Transverse colon (tissue), 4 donors: ENCODE data around the gene BCL11A. TPM values are rescaled to one million over a fixed set of nuclear protein-coding genes. Genes with fewer than 3 reads are reported as not detected.
A peak's percentile ranks its signal among the peaks of the same experiment; 100 is the strongest.

Source experiments
- DNase-seq: peaks from one replicate; pipeline ENCODE4 v3.0.0-alpha.2; 2019
- H3K27ac ChIP-seq, 4 donors: fragments of 200-600 bp; sonication (generic); 2 replicates each; pipeline ENCODE4 v1.5.1; 2016 to 2018; ENCODE audit warnings: inconsistent platforms in 4 of 4
- H3K27me3 ChIP-seq: fragments of 200-600 bp; sonication (generic); 2 replicates; pipeline ENCODE4 v1.5.1; 2017; ENCODE audit warnings: inconsistent platforms
- H3K36me3 ChIP-seq, 4 donors: fragments of 200-600 bp; sonication (generic); 2 replicates each; pipeline ENCODE4 v1.5.1; 2017 to 2019; ENCODE audit warnings: inconsistent platforms in 4 of 4
- H3K4me1 ChIP-seq, 4 donors: fragments of 200-600 bp; sonication (generic); 2 replicates each; pipeline ENCODE4 v1.5.1; 2017 to 2020; ENCODE audit warnings: inconsistent platforms in 4 of 4
- H3K4me3 ChIP-seq, 4 donors: fragments of 200-600 bp; sonication (generic); 1 replicate in 1 of 4; 2 replicates in 3 of 4; pipeline versions ENCODE4 v1.5.1 to v1.6.1; 2017 to 2019; ENCODE audit warnings: inconsistent platforms in 4 of 4
- H3K9me3 ChIP-seq, 2 donors: fragments of 200-600 bp; sonication (generic); 2 replicates each; pipeline ENCODE4 v1.5.1; 2017 to 2019; ENCODE audit warnings: inconsistent platforms in 2 of 2
- EP300 ChIP-seq: sonication (generic); formaldehyde crosslinking; IDR thresholded peaks from one replicate; pipeline ENCODE4 v1.6.1; 2017; ENCODE audit warnings: antibody characterized with exemption, low read depth
- POLR2A ChIP-seq: fragments of 450-650 bp; IDR thresholded peaks from one replicate; pipeline ENCODE4 v1.6.1; 2016; ENCODE audit warnings: antibody characterized with exemption, mild to moderate bottlenecking, moderate library complexity
- POLR2AphosphoS5 ChIP-seq, 3 donors: sonication (generic); formaldehyde crosslinking; IDR thresholded peaks; one replicate each; pipeline ENCODE4 v1.6.1; 2016; ENCODE audit warnings: antibody characterized with exemption in 3 of 3
- WGBS, 2 donors: methylation state at CpG; one replicate each; pipeline ENCODE4 v1.1.5; 2018; ENCODE audit warnings: low coverage in 1 of 2; 5-methylcytosine and 5-hydroxymethylcytosine counted together
- in situ Hi-C, 4 donors: fragments of 200-750 bp; cut with MboI; loops; one replicate each; pipeline versions ENCODE4 v1.15.0 to v1.15.1; 2017; ENCODE audit warnings: low sequenced_read_pairs in 3 of 4, low pct_ligation_motif_present in 1 of 4, low pct_unique_long_range_greater_than_20kb in 1 of 4
- intact Hi-C: fragments of 100-400 bp; cut with DNase I; formaldehyde crosslinking; loops from one replicate; pipeline ENCODE4 v1.15.1; 2023; ENCODE audit warnings: low total_unique reads
- total RNA-seq, 4 donors: library from RNA; depleted of rRNA; stranded (reverse); fragments of >200 nt; gene quantifications; one replicate each; pipeline ENCODE4 v1.1.0, GENCODE V29; 2016
- TF ChIP-seq, protein P1 (sequence below), 5 experiments: fragments of 200-600 bp in 3 of 5; fragments of 450-650 bp in 2 of 5; sonication (generic) in 3 of 5; IDR thresholded peaks; 1 replicate in 2 of 5; 2 replicates in 3 of 5; pipeline ENCODE4 v1.5.1; 2016 to 2017; ENCODE audit warnings: antibody characterized with exemption in 5 of 5, inconsistent platforms in 3 of 5, mild to moderate bottlenecking in 2 of 5, moderate library complexity in 1 of 5

Gene BCL11A
- total RNA-seq, 4 donors from 2014 or later: 11.3 to 38.1 (median 19.9) TPM

DNA sequence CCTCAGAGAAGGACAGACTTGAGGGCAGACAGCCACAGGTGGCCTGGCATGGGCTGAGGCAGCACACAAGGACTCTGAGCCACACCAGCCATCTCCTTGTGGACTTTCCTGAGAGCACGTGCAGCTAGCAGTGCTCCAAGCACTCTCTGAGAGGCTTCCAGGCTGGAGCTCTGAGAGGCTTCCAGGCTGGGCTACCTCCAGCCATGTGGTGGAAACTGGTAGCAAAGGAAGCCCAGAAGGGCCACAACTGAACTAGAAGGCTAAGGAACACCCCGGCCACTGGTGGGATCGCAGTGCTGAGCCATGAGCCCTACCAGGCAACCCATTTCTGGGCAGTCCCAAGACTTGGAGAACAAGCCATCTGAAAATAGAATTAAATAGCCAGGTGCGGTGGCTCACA is 39.5 kb downstream of the BCL11A start:
- WGBS, 2 donors: 87% methylated on average over 4 of the region's 4 CpGs; no CpG with 5 or more reads in 1 of the 2 donors
- Histone ChIP-seq H3K4me1 (peaks cover 27 to 64% (median 58%) of the 10 kb centered on the region in 4 donors), H3K4me3 (no peak overlapping the region), H3K27me3 (no peaks in the 10 kb centered on the region), H3K36me3 (no peaks in the 10 kb centered on the region), H3K9me3 (no peaks in the 10 kb centered on the region), H3K27ac (peak overlapping the region; percentile 47 to 76 (median 60))
- intact Hi-C loops: no loop called here
- no peak for DNase-seq
- in situ Hi-C loops: no loop called here
- TF ChIP-seq, protein P1, sequence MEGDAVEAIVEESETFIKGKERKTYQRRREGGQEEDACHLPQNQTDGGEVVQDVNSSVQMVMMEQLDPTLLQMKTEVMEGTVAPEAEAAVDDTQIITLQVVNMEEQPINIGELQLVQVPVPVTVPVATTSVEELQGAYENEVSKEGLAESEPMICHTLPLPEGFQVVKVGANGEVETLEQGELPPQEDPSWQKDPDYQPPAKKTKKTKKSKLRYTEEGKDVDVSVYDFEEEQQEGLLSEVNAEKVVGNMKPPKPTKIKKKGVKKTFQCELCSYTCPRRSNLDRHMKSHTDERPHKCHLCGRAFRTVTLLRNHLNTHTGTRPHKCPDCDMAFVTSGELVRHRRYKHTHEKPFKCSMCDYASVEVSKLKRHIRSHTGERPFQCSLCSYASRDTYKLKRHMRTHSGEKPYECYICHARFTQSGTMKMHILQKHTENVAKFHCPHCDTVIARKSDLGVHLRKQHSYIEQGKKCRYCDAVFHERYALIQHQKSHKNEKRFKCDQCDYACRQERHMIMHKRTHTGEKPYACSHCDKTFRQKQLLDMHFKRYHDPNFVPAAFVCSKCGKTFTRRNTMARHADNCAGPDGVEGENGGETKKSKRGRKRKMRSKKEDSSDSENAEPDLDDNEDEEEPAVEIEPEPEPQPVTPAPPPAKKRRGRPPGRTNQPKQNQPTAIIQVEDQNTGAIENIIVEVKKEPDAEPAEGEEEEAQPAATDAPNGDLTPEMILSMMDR (IDR thresholded peaks at IDR 0.05): no peak
- no peak for TF ChIP-seq EP300

DNA sequence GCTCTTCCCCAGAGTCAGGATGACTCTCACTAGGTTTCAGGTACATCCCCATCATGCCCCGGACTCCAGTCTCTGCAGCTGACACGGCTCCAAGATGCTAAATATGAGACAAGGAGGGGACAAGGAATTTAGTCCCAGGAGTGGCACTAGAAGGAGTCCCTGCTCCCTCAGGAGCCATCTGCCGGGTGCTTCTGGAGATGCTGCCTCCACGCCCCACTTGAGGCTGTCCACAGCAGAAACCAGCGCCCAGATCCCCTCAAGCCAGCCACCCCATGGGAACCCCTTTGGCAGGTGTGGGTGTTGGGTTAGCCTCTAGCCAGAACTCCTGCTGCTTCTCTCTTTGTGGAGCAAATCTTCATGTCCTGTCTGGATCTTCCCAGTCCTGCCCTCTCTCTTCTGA is 40.3 kb downstream of the BCL11A start:
- H3K27ac ChIP-seq: peak overlapping the region; percentile 37 to 76 (median 56)
- intact Hi-C loops (no loop called here), in situ Hi-C loops (no loop called here)

DNA sequence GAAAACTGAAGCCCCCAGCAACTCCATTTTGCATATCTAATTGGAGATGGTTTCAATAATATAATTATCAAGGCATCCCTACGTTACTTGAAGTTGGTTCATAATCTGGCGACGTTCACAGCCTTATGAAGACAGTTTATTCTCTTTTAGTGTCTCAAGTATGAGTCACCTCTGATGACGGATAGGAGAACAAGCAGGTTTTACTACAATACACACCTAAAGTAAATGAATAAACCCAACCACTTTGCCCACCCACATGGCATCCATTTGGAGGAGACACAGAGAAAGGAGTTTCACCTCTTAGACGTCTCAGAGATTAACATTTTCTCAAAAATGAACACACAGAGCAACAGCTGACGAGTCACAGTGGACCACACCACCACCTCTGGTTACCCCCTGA is 40.8 kb downstream of the BCL11A start:
- Histone ChIP-seq H3K4me3 (no peak overlapping the region), H3K36me3 (no peaks in the 10 kb centered on the region), H3K4me1 (peaks cover 40 to 70% (median 64%) of the 10 kb centered on the region in 4 donors), H3K27me3 (no peaks in the 10 kb centered on the region), H3K9me3 (no peaks in the 10 kb centered on the region), H3K27ac (peak overlapping the region; percentile 61 to 76 (median 65))
- in situ Hi-C loops: no loop called here
- DNase-seq: no peak
- TF ChIP-seq EP300 (no peak), POLR2AphosphoS5 (IDR thresholded peaks at IDR 0.05) (peak in 1 of 3 donors; percentile 46), POLR2A (no peak)
- TF ChIP-seq, protein P1 (IDR thresholded peaks at IDR 0.05): no peak
- WGBS, 2 donors: 51 to 70% methylated on average over 5 to 6 of the region's 6 CpGs
- intact Hi-C loops: no loop called here

More for the DNA sequence above, 40.3 kb downstream of the BCL11A start:
- H3K4me3 ChIP-seq: no peak overlapping the region
- TF ChIP-seq POLR2AphosphoS5 (IDR thresholded peaks at IDR 0.05) (no peak), POLR2A (no peak), EP300 (no peak)
- TF ChIP-seq, protein P1 (IDR thresholded peaks at IDR 0.05): no peak
- H3K27me3 ChIP-seq: no peaks in the 10 kb centered on the region
- H3K9me3 ChIP-seq: no peaks in the 10 kb centered on the region
- WGBS, 2 donors: 81% methylated on average over 5 of the region's 5 CpGs; no CpG with 5 or more reads in 1 of the 2 donors
- peaks cover 35 to 66% (median 60%) of the 10 kb centered on the region in 4 donors for H3K4me1 ChIP-seq
- DNase-seq: no peak
- no peaks in the 10 kb centered on the region for H3K36me3 ChIP-seq

DNA sequence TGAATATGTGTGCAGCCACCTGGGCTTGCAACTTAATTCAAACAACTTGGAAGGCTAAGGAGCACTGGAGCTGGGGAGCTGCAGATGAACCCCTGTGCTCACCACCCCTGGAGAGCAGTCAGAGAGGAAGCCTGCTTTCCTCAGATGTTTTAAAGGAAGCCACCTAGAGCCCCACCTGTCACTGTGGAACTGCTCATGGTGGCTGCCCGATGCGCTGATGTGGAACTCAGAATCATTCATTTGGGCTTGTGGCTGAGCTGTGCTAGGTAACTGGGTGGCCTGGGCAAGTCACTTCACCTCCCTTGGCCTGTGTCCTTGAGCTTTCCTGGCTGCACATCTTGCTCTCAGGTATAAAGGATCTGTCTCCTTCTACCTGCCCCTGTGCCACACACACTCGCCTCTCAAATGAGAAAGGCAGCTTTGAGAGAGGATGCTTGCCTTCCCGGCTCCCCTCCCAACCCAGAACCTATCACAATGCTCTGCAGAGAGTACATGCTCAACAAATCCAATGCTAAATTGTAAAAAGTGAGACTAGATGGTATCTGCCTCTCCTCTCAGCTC is 41.3 kb downstream of the BCL11A start:
- no peaks in the 10 kb centered on the region for H3K27me3 ChIP-seq
- H3K27ac ChIP-seq: peak overlapping the region; percentile 61 to 76 (median 65)
- TF ChIP-seq POLR2A: no peak
- TF ChIP-seq, protein P1 (IDR thresholded peaks at IDR 0.05): no peak
- no peak for TF ChIP-seq EP300
- TF ChIP-seq POLR2AphosphoS5 (IDR thresholded peaks at IDR 0.05): no peak
- intact Hi-C loops (no loop called here), in situ Hi-C loops (no loop called here)
- H3K4me3 ChIP-seq: no peak overlapping the region
- no peaks in the 10 kb centered on the region for H3K36me3 ChIP-seq
- WGBS, 2 donors: 60 to 74% methylated on average over 1 to 4 of the region's 4 CpGs
- H3K9me3 ChIP-seq: no peaks in the 10 kb centered on the region
- DNase-seq: no peak
- peaks cover 42 to 74% (median 67%) of the 10 kb centered on the region in 4 donors for H3K4me1 ChIP-seq
